Measurements from ENCODE around the gene SLCO4C1.
A peak's percentile ranks its signal among the peaks of the same experiment; 100 is the strongest.

The SLCO4C1 gene

DNA sequence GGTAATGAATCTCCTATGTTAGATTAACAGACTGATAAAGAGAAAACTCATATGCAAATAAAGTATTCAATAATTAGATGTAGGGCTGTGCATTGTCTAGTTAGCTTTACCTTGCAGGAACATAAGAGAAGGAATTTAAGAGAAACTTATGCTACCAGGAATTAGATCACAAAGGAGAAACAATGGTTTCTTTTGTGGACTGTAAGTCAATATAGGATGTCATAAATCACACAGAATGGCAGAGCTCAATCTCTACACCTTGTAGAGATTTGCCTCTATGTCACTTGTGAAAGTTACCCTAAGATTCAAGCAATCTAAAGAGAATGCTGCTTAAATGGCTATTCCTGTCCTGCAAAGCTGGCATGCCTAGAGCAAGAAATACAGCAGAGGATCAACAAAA lies 26.0 kb downstream of the SLCO4C1 start:
- no peak for DNase-seq (ENCODE audit: low spot score)

- DNase-seq (ENCODE audit: low spot score): no peak
These were observed 33.4 kb downstream of the SLCO4C1 start for GRCh38 chr5:102262688-102263087.

GRCh38 chr5:102249381-102249780 lies 46.7 kb downstream of the SLCO4C1 start:
- DNase-seq (ENCODE audit: low spot score): no peak

DNA sequence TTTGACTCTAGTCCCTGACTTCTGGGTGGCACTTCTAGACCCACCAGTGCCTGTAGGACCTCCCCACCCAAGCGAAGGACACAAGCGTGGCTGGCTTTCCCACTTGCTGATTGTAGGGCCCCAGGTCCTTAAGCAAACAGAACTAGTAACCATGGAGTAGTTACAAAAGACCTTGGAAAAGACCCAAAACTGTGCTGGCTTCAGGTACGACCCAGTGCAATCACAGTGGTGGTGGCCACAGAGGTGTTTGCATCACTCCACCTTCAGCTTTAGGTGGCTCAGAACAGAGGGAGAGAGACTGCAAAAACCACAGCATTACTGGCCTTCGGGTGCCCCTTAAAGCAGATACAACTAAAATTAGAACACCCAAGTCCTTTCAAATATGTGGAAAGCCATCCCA lies 52.9 kb downstream of the SLCO4C1 start:
- no peak for DNase-seq (ENCODE audit: low spot score)

DNA sequence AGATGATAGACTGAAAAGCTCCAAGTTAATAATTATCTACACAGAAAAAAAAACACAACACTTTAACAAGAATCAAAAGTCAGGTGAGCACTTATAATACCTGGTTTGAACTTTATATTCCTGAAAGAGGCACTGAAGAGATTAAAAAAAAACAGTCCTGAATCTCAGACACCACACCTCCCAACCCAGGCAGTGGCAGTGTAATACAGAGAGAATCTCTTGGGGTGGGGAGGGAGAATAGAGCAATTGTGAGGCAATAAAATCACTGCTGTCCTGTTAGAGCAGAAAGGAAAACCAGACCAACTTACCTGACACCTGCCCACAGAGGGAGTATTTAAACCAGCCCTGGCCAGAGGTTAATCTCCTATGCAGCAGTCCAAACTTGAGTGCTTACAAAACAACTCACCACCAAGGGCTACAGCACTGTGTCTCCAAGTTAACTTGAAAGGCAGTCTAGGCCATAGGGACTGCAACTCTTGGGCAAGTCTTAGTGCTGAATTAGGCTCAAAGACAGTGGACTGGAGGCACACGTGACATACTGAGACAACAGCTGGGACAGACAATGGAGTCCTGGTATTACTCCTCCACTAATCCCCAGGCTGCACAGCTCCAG lies 54.2 kb downstream of the SLCO4C1 start:
- no peak for DNase-seq (ENCODE audit: low spot score)

GRCh38 chr5:102231693-102232619 lies 64.1 kb downstream of the SLCO4C1 start:
- DNase-seq (ENCODE audit: low spot score): no peak

- DNase-seq (ENCODE audit: low spot score): peak; percentile 87
These were observed 66.4 kb downstream of the SLCO4C1 start for GRCh38 chr5:102229685-102230084.

DNA sequence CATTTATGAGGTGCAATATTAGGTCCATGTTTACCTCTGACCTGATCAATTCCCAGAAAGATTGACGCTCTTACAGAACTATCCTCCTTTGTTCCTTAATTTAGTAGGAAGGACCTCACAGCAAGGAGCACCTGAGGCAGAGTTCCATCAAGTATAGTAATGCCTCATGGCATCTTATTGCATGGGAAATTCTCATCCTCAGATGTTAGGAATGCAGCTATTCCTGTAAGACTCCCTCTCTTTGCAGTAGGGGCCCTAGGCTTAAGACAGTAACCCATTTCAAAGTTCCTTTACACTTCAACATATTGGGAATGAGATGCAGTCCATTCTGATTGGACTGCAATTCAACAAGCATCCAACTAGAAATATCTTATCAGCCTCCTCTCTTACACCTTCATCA lies 69.8 kb downstream of the SLCO4C1 start:
- no peak for DNase-seq (ENCODE audit: low spot score)

DNA sequence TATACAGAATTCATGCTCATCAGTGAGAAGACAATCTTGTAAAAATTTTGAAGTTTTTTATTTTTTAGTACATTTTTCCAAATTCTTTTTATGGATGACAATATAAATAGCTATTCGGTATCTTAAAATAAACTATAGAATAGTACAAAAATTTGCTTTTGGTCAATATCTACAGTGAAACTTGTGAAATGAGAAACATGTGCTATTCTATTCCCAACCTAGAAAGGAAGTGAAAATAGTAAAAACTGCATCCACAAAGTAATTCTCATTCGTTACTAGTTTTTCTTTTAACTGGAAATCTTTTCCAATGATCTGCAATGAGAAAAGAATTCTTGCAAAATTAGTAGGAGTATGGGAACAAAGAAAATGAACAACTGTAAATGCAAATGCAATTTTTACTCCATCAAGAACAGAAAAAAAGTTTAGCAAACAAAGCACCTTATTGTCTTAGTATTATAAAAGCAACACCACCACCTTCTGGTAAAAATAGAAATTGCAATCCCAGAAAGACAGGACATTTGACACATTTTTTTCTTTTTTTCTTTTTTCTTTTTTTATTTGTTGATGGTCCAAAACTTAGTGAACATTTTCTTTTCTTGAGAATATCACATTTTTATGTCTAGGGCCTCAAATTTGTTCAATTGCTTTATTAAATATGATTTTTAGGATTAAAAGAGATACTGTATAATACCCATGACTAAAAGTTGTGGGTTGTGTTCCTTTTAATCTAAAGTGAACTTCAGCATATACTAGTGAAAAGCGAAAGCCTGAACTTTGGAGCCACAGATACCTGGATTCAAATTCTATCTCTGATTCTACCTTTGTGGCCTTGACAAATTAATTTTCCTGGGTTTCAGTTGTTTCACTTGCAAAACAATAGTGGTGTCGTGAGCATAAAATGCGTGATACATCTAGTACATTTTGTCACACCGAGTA lies 72.3 kb downstream of the SLCO4C1 start:
- DNase-seq (ENCODE audit: low spot score): peak; percentile 50

GRCh38 chr5:102222772-102223171 lies 73.3 kb downstream of the SLCO4C1 start:
- no peak for DNase-seq (ENCODE audit: low spot score)

DNA sequence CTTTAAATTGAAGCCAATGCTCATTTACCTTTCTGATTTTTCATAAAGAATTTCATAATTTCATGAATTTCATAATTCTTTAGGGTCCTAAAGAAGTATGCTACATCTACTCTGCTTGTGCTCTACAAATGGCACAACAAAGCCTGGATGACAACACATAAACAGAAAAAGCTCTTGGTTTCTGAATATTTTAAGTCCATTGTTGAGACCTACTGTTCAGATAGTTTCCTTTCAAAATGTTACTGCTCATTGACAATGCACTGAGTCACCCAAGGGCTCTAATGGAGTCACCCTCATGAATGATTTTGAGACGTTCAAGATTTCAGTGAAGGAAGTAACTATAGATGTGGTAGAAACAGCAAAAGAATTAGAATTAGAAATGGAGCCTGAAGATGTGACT lies 74.1 kb downstream of the SLCO4C1 start:
- DNase-seq (ENCODE audit: low spot score): no peak

- DNase-seq (ENCODE audit: low spot score): no peak
These were observed 77.9 kb downstream of the SLCO4C1 start for GRCh38 chr5:102218159-102218558.

DNA sequence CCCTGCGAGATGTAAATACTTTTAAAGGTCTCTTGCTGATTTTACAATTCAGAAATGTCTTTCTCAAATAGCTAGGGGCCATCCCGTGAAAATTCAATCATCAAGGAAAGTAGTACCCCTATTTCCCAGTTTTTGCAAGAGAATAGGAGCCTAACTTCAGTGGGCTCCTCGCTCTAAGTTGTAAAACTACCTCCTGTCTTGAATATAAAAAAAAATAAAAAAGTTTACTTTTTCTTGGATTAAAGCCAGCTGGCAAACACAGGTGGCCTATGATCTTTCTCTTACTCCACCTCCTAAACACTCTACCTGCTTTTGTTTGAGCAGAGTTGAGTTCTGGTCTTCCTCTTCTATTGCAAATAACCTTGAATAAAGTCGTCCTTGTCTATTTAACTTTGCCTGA lies 79.4 kb downstream of the SLCO4C1 start:
- no peak for DNase-seq (ENCODE audit: low spot score)

- no peak for DNase-seq (ENCODE audit: low spot score)
These were observed 84.9 kb downstream of the SLCO4C1 start for GRCh38 chr5:102211165-102211564.

DNA sequence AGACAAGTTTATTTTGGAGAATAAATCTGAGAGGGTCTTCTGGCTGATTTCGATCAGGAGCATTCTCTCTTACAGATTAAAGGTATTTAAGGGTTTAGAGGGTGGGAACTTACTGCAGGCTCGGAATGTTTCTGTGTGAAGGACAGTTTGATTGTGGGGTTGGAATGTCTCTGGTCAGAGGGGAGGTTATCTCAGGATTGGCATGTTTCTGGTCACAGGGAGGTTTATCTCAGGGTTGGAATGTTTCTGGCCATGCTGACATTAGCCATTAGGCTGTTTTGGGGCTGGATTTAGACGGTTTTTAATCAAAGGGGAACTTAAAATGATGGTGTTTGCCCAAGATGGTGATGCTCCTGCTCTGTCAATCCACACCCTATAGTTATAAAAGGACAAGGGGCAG lies 95.2 kb downstream of the SLCO4C1 start:
- DNase-seq (ENCODE audit: low spot score): no peak

- no peak for DNase-seq (ENCODE audit: low spot score)
These were observed 99.6 kb downstream of the SLCO4C1 start for GRCh38 chr5:102196481-102196880.

All from SK-N-DZ (cell line).